IgD-negative memory B cell (primary cell): ENCODE data around the gene UBN1. TPM values are rescaled to one million over a fixed set of nuclear protein-coding genes. Genes with fewer than 3 reads are reported as not detected.

ENCODE experiments used
- H3K27ac Mint-ChIP-seq, 3 donors: one replicate each; pipeline ENCODE4 v1.8.0; 2020 to 2022; ENCODE audit warnings: mild to moderate bottlenecking in 3 of 3, mixed read lengths in 3 of 3, moderate library complexity in 1 of 3
- H3K27me3 Mint-ChIP-seq: one replicate; pipeline ENCODE4 v1.8.0; 2021; ENCODE audit warnings: mixed read lengths
- H3K36me3 Mint-ChIP-seq: one replicate; pipeline ENCODE4 v1.8.0; 2020; ENCODE audit warnings: mild to moderate bottlenecking, mixed read lengths
- H3K4me1 Mint-ChIP-seq, 3 donors: one replicate each; pipeline ENCODE4 v1.8.0; 2020 to 2022; ENCODE audit warnings: mixed read lengths in 3 of 3, mild to moderate bottlenecking in 1 of 3
- H3K4me3 Mint-ChIP-seq, 4 donors: one replicate each; pipeline ENCODE4 v1.8.0; 2020 to 2022; ENCODE audit warnings: mild to moderate bottlenecking in 4 of 4, mixed read lengths in 4 of 4, moderate library complexity in 3 of 4
- H3K9me3 Mint-ChIP-seq, 3 donors: one replicate each; pipeline ENCODE4 v1.8.0; 2020 to 2021; ENCODE audit warnings: mixed read lengths in 3 of 3, mild to moderate bottlenecking in 1 of 3
- polyA plus RNA-seq: library from polyadenylated mRNA; unstranded; fragments of 300-500 nt; fragmentation: Illumina TruSeq; gene quantifications from one replicate; pipeline ENCODE4 v1.2.3, GENCODE V29; 2021

Gene UBN1
- polyA plus RNA-seq, 1 donor from 2014 or later: 15.9 TPM

- Mint-ChIP-seq H3K36me3 (no peaks in the 10 kb centered on the region), H3K27ac (no peak overlapping the region), H3K4me3 (no peak overlapping the region), H3K9me3 (no peaks in the 10 kb centered on the region), H3K4me1 (no peaks in the 10 kb centered on the region), H3K27me3 (no peaks in the 10 kb centered on the region)
These were observed 36.0 kb upstream of the UBN1 start for GRCh38 chr16:4811242-4811641.

- Mint-ChIP-seq H3K4me3 (peak overlapping the region in 1 of 4 donors; percentile 47), H3K27ac (no peak overlapping the region), H3K4me1 (no peaks in the 10 kb centered on the region), H3K36me3 (no peaks in the 10 kb centered on the region), H3K9me3 (no peaks in the 10 kb centered on the region), H3K27me3 (no peaks in the 10 kb centered on the region)
These were observed 35.5 kb upstream of the UBN1 start for GRCh38 chr16:4811773-4812172.

DNA sequence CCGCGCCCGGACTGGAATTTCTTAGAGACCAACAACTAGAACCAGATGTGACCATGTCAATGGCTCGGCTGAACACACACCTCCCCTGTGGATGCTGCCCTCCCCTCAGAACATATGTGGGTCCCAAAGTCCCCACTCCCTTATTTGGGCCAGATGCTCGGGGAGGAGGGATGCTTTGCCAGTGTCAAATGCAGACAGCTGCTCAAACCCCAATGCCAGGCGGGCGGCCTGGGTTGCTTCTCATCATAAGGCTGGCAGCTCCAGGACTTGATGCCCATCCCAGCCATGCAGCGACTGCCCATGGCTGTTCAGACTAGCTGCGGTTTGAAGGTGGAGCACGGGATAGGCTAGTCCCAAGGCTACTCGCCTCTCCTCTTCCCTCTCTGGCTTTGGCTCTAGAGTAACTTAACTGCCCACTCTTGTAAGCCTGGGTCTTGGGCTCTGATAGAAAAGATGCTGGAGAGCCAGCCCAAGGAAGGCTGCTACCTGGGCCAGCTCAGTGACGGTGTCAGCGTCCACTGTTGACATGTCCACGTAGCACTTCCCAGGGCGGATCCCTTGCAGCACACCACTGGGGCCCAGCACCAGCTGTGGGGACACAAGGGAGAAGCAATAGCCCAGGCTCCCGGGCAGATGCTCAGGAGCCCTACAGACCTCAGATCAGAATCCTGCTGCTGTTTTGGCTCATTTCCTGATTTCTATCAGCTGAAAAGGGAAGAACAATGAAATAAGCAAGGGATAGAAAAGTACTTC, 33.9 kb upstream of the UBN1 start:
- Mint-ChIP-seq H3K27ac (no peak overlapping the region), H3K9me3 (no peaks in the 10 kb centered on the region), H3K4me1 (no peaks in the 10 kb centered on the region), H3K36me3 (no peaks in the 10 kb centered on the region), H3K27me3 (no peaks in the 10 kb centered on the region), H3K4me3 (no peak overlapping the region)

- Mint-ChIP-seq H3K9me3 (no peaks in the 10 kb centered on the region), H3K27me3 (no peaks in the 10 kb centered on the region), H3K4me3 (no peak overlapping the region), H3K4me1 (no peaks in the 10 kb centered on the region), H3K36me3 (peaks cover 2% of the 10 kb centered on the region), H3K27ac (no peak overlapping the region)
These were observed 33.2 kb upstream of the UBN1 start for GRCh38 chr16:4814046-4814445.

DNA sequence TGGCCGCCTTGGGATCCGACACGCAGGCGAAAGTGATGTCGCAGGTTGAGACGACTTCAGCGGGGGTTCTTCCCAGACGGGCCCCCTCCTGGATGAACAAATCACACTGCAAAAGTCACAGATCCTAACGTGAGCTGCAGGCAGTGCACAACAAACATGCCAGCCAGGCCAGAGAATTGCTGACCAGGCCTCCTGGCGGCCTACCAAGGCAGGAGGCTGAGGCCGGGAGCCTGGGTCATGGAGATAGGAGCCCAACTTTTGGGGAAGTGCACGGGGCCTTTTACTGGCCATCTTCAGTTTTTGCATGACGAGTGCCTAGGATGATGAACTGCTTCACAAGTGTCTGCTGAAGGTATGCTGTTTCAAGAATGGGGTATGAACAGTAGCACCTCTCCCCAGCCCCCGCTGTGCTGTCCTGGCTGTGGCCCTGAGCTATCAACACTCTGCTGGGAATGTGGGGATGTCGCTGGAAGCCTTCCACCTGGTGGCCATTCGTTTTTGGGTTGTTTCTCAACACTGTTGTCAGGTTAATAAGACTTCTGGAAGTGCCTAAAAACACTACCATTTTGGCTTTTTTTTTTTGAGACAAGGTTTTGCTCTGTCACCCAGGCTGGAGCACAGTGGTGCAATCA, 32.6 kb upstream of the UBN1 start:
- Mint-ChIP-seq H3K27ac (no peak overlapping the region), H3K9me3 (no peaks in the 10 kb centered on the region), H3K4me1 (no peaks in the 10 kb centered on the region), H3K4me3 (no peak overlapping the region), H3K36me3 (peaks cover 2% of the 10 kb centered on the region), H3K27me3 (no peaks in the 10 kb centered on the region)

GRCh38 chr16:4820652-4821051, 26.6 kb upstream of the UBN1 start:
- H3K4me3 Mint-ChIP-seq: no peak overlapping the region

DNA sequence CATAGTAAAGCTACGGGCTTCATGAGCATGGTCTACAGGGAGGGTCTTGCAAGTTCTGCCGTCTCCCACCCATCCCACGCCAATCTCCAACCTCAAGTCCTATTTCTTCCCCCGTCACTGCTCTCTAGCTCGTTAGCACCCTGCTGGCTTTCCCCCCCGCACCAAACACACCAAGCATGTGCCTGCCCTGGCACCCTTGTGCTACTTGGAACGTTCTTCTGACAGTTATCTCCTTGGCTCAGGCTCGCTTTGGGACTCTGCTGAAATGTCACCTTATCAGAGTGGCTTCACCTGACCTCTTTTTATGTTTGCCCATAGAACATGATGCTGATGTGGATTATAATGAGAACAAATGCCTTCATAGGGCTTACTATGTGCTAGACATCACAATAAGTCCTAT, 22.1 kb upstream of the UBN1 start:
- no peaks in the 10 kb centered on the region for H3K27me3 Mint-ChIP-seq
- H3K27ac Mint-ChIP-seq: no peak overlapping the region
- no peaks in the 10 kb centered on the region for H3K36me3 Mint-ChIP-seq
- peaks cover 0 to 2% (median 0%) of the 10 kb centered on the region in 3 donors for H3K4me1 Mint-ChIP-seq
- no peak overlapping the region for H3K4me3 Mint-ChIP-seq
- H3K9me3 Mint-ChIP-seq: no peaks in the 10 kb centered on the region

More at GRCh38 chr16:4820652-4821051, 26.6 kb upstream of the UBN1 start:
- Mint-ChIP-seq H3K36me3 (peaks cover 2% of the 10 kb centered on the region), H3K9me3 (no peaks in the 10 kb centered on the region), H3K27me3 (no peaks in the 10 kb centered on the region), H3K4me1 (peaks cover 0 to 2% (median 0%) of the 10 kb centered on the region in 3 donors), H3K27ac (no peak overlapping the region)

- no peaks in the 10 kb centered on the region for H3K27me3 Mint-ChIP-seq
- H3K27ac Mint-ChIP-seq: no peak overlapping the region
- H3K4me1 Mint-ChIP-seq: peaks cover 0 to 4% (median 4%) of the 10 kb centered on the region in 3 donors
- no peak overlapping the region for H3K4me3 Mint-ChIP-seq
- H3K9me3 Mint-ChIP-seq: no peaks in the 10 kb centered on the region
- peaks cover 6% of the 10 kb centered on the region for H3K36me3 Mint-ChIP-seq
These were observed 20.8 kb upstream of the UBN1 start for GRCh38 chr16:4826526-4826925.

- peaks cover 0 to 4% (median 4%) of the 10 kb centered on the region in 3 donors for H3K4me1 Mint-ChIP-seq
- H3K27ac Mint-ChIP-seq: no peak overlapping the region
- peaks cover 6% of the 10 kb centered on the region for H3K36me3 Mint-ChIP-seq
- no peak overlapping the region for H3K4me3 Mint-ChIP-seq
- no peaks in the 10 kb centered on the region for H3K27me3 Mint-ChIP-seq
- no peaks in the 10 kb centered on the region for H3K9me3 Mint-ChIP-seq
These were observed 20.3 kb upstream of the UBN1 start for GRCh38 chr16:4826980-4827379.

DNA sequence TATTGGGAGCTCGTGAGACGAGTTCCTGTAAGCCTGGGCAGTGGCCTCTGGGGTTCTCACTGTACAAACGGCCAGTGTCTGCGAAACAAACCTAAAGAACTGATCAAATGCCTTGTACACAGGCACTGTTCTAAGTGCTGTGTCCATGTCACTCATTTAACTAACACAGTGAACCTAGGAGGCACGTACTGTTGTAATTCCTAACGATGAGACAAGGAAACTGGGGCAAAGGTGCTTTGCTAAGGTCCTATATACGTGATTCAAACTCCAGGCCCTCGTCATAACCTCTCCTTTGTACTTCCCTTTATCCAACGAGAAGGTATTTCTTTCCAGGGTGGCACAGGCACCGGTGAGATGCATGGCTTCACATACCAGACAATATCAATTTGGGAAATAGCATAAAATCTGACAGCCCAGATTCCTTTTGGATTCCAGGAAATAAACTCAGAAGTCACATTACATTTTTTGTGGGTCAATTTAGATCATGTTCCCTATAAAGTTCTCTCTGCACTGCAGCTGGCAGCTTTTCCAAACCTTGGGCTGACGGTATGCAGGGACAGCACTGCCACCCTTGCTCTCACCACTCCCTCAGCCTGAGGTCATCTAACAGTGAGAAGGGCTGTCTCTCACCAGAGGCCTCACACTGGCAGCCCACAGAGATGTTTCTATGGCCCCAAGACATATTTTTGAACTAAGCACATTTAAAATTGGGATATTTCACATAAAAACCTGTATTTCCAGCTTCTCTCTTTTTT, 18.5 kb upstream of the UBN1 start:
- Mint-ChIP-seq H3K27me3 (no peaks in the 10 kb centered on the region), H3K4me1 (peaks cover 7 to 15% (median 14%) of the 10 kb centered on the region in 3 donors), H3K9me3 (no peaks in the 10 kb centered on the region), H3K36me3 (peaks cover 7% of the 10 kb centered on the region), H3K27ac (no peak overlapping the region), H3K4me3 (no peak overlapping the region)

DNA sequence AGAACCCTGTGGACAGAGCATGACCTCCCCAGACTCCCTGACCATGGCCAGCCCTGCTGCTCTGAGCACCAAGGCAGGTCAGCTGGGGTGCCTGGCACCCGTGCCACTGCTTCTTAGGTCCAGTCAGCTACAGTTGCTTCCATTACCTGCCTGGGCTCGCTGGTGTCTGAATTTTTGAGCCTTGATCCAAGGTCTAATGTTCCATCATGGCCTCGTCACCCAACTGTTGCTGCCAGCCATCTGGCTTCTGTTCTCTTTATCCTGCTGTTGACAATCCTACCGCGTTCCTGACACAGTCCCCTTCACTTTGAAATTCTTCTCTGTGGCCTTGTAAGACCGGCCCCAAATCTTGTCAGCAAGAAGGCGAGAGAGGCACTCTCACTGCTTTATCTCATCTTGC, 16.9 kb upstream of the UBN1 start:
- no peaks in the 10 kb centered on the region for H3K9me3 Mint-ChIP-seq
- no peaks in the 10 kb centered on the region for H3K27me3 Mint-ChIP-seq
- H3K36me3 Mint-ChIP-seq: peaks cover 7% of the 10 kb centered on the region
- peaks cover 6 to 16% (median 15%) of the 10 kb centered on the region in 3 donors for H3K4me1 Mint-ChIP-seq
- H3K4me3 Mint-ChIP-seq: peak overlapping the region in 1 of 4 donors; percentile 34
- peak overlapping the region in 1 of 3 donors; percentile 53 for H3K27ac Mint-ChIP-seq

- no peaks in the 10 kb centered on the region for H3K27me3 Mint-ChIP-seq
- peaks cover 6 to 16% (median 15%) of the 10 kb centered on the region in 3 donors for H3K4me1 Mint-ChIP-seq
- no peak overlapping the region for H3K4me3 Mint-ChIP-seq
- no peak overlapping the region for H3K27ac Mint-ChIP-seq
- H3K36me3 Mint-ChIP-seq: peaks cover 7% of the 10 kb centered on the region
- H3K9me3 Mint-ChIP-seq: no peaks in the 10 kb centered on the region
These were observed 15.7 kb upstream of the UBN1 start for GRCh38 chr16:4831616-4832015.

DNA sequence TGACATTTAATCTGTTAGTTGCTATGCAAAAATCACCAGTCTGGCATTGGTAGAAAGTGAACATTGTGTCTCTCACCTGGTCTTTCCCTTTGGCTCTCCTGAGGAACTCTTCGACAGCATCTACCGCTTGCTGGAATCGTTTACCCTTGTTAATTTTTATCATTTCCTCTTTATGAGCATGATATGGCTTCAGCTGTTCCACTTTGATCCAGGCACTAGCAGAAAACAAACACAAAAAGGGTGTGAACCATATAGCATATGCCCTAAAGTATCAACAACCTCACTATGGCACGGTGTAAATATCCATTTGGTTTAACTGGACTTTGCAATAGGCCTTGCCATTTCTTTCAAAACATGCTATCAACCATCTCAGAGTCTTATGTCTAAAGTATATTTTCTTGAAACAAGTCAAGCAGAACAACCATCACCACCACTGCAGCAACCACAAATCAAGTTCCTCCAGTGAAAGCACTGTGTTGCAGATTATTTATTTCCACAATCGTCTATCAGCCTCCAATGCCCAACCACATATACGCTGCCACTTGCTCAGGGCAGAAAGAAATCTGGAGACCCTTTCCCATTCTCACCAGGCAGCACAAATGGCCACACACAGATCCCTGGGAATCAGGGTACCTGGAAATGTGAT, 14.5 kb upstream of the UBN1 start:
- peaks cover 8 to 16% (median 15%) of the 10 kb centered on the region in 3 donors for H3K4me1 Mint-ChIP-seq
- H3K27ac Mint-ChIP-seq: peak overlapping the region in 1 of 3 donors; percentile 66
- no peaks in the 10 kb centered on the region for H3K9me3 Mint-ChIP-seq
- no peaks in the 10 kb centered on the region for H3K27me3 Mint-ChIP-seq
- no peak overlapping the region for H3K4me3 Mint-ChIP-seq
- peaks cover 8% of the 10 kb centered on the region for H3K36me3 Mint-ChIP-seq

DNA sequence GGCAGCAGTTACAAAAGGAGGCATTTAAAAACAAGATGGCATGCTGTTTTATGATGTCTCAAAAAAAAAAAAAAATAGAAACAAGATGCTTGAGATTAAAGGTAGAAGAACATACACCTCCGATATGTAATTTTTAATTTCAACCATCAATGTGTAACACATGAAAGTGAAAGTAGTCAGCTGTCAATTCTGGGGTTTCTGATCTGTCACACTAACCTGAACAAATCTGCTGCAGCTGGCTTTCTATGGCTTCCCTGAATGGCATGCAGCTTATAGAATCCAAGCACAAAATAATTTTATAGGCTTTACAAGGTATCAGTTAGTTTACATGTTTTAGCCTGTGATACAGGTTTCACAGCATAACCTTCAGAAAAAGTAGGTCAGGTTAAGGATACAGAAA, 13.7 kb upstream of the UBN1 start:
- peaks cover 8 to 16% (median 15%) of the 10 kb centered on the region in 3 donors for H3K4me1 Mint-ChIP-seq

DNA sequence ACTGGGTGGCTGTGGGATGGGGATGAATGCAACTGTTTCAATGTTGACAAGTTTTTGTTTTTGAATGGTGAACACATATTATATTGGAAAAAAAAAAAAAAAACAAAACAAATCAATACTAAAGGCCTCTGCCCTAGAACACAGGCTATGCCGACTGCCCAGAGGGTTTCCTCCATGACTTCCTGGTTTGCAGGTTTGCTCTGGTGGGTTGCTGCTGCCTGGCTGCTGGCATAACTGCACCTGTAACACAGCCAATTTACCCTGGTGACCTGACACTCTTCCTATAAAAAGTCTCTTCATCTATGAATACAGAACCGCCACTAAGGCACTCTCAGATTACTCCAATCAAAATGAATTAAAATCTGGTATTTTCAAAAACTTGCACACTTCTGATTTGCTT, 10.6 kb upstream of the UBN1 start:
- Mint-ChIP-seq H3K36me3 (peaks cover 3% of the 10 kb centered on the region), H3K27me3 (no peaks in the 10 kb centered on the region), H3K27ac (peak overlapping the region in 1 of 3 donors; percentile 10), H3K4me3 (no peak overlapping the region), H3K9me3 (no peaks in the 10 kb centered on the region), H3K4me1 (peaks cover 6 to 15% (median 12%) of the 10 kb centered on the region in 3 donors)

More for the DNA sequence above, 13.7 kb upstream of the UBN1 start:
- no peaks in the 10 kb centered on the region for H3K27me3 Mint-ChIP-seq
- H3K9me3 Mint-ChIP-seq: no peaks in the 10 kb centered on the region
- H3K4me3 Mint-ChIP-seq: peak overlapping the region in 1 of 4 donors; percentile 45
- H3K27ac Mint-ChIP-seq: peak overlapping the region in 2 of 3 donors; percentile 13 to 66
- peaks cover 8% of the 10 kb centered on the region for H3K36me3 Mint-ChIP-seq
